Astrocyte of the cerebellum (primary cell): ENCODE measurements around the gene NFIA.
"Not testable (repeated sequence)": the region's sequence is repeated elsewhere in the genome, so short reads cannot be mapped to it uniquely, and the experiment has no call there.

ENCODE experiments used
- DNase-seq: peaks from one replicate; pipeline ENCODE4 v3.0.0-alpha.2; 2011; ENCODE audit warnings: low read depth
- H3K4me3 ChIP-seq: 2 replicates; pipeline ENCODE4 v1.5.1; 2011; ENCODE audit warnings: mild to moderate bottlenecking, low read depth, low read length, moderate library complexity
- CTCF ChIP-seq: IDR thresholded peaks from 2 replicates; pipeline ENCODE4 v1.5.1; 2012; ENCODE audit warnings: low read length, low read depth, moderate library complexity, mild to moderate bottlenecking; ENCODE audit errors: missing control alignments
- in situ Hi-C: cut with HindIII; loops from 2 replicates; pipeline ENCODE4 v1.10.0; 2017; ENCODE audit warnings: low sequenced_read_pairs

The NFIA gene

GRCh38 chr1:61460191-61460590, 377.8 kb downstream of the NFIA start:
- no peak for DNase-seq
- in situ Hi-C loops = loop anchor here (25.0 kb wide), 1 partner anchor 373 kb away; the partner anchor contains the start of gene NFIA
- H3K4me3 ChIP-seq = no peak overlapping the region
- no peak for TF ChIP-seq CTCF

GRCh38 chr1:61461406-61462384, 379.3 kb downstream of the NFIA start:
- in situ Hi-C loops = loop anchor here (25.0 kb wide), 1 partner anchor 374 kb away; the partner anchor contains the start of gene NFIA
- DNase-seq = no peak
- TF ChIP-seq CTCF = no peak
- no peak overlapping the region for H3K4me3 ChIP-seq

GRCh38 chr1:61462628-61463027, 380.3 kb downstream of the NFIA start:
- TF ChIP-seq CTCF = no peak
- no peak for DNase-seq
- H3K4me3 ChIP-seq = no peak overlapping the region
- in situ Hi-C loops = loop anchor here (25.0 kb wide), 1 partner anchor 375 kb away; the partner anchor contains the start of gene NFIA

GRCh38 chr1:61463220-61463619, 380.9 kb downstream of the NFIA start:
- no peak overlapping the region for H3K4me3 ChIP-seq
- TF ChIP-seq CTCF = no peak
- in situ Hi-C loops = loop anchor here (25.0 kb wide), 1 partner anchor 376 kb away; the partner anchor contains the start of gene NFIA
- no peak for DNase-seq

GRCh38 chr1:61467836-61468235, 385.5 kb downstream of the NFIA start:
- in situ Hi-C loops = loop anchor here (25.0 kb wide), 1 partner anchor 381 kb away; the partner anchor contains the start of gene NFIA

GRCh38 chr1:61469365-61469764, 387.0 kb downstream of the NFIA start:
- no peak overlapping the region for H3K4me3 ChIP-seq
- no peak for DNase-seq
- TF ChIP-seq CTCF = no peak
- in situ Hi-C loops = loop anchor here (25.0 kb wide), 1 partner anchor 382 kb away; the partner anchor contains the start of gene NFIA

More at GRCh38 chr1:61467836-61468235, 385.5 kb downstream of the NFIA start:
- not testable (repeated sequence) for DNase-seq, H3K4me3 ChIP-seq

GRCh38 chr1:61472876-61473275, 390.5 kb downstream of the NFIA start:
- TF ChIP-seq CTCF = no peak
- DNase-seq = no peak
- in situ Hi-C loops = loop anchor here (25.0 kb wide), 1 partner anchor 386 kb away; the partner anchor contains the start of gene NFIA
- H3K4me3 ChIP-seq = no peak overlapping the region
